ENCODE measurements around the gene MSRB1.

- peak; percentile 95 for TF ChIP-seq POLR2A (IDR thresholded peaks at IDR 0.05)
- no peak for TF ChIP-seq CTCF (IDR thresholded peaks at IDR 0.05)
- no peak for TF ChIP-seq EP300 (IDR thresholded peaks at IDR 0.05; ENCODE audit: low read depth)
- TF ChIP-seq POLR2AphosphoS5 (IDR thresholded peaks at IDR 0.05), result peak; percentile 98
Measured at GRCh38 chr16:1942810-1943726, at the start of gene MSRB1.
